Jurkat, Clone E6-1 (cell line): ENCODE results near the gene CSH1.
"Not testable (repeated sequence)": the region's sequence is repeated elsewhere in the genome, so short reads cannot be mapped to it uniquely, and the experiment has no call there.

Source experiments
- DNase-seq: peaks from one replicate; pipeline ENCODE4 v3.0.0-alpha.2; 2011; ENCODE audit warnings: low read depth, low spot score
- H3K4me3 ChIP-seq: 2 replicates; pipeline ENCODE4 v1.5.1; 2011; ENCODE audit warnings: mild to moderate bottlenecking, low read length, control low read depth, moderate library complexity

Gene CSH1

DNA sequence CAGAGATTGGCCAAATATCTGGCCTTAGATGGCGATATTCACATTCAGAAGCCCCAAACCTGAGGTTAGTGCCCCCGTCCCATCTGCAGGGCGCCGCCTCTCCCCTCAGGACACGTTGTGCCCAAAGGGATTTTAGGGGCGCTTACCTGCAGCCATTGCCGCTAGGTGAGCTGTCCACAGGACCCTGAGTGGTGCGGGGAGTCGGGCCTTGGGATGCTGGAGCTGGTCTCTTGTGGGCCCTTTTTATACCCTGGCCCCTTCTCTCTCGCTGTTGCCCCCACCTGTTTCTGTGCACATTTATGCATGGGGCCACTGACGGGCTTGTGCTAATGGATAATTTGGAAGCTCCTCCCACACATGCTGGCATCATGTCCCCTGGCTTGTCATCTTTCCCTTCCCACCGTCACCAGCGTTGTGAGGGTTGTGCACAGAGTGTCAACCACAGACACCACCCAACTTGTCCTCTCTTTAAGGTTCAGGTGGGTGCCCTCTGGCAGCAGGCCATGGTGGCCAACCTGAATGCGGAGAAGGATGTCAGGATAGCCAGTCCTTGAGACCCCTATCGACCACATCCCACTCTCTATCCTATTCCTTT, 14.8 kb upstream of the CSH1 start, which contains the start of gene CSHL1:
TSS of gene CSHL1 (minus strand) at position 218 of the 595 bp plus-strand sequence. CDS start at position 156, 62 bp downstream.
- DNase-seq: no peak

DNA sequence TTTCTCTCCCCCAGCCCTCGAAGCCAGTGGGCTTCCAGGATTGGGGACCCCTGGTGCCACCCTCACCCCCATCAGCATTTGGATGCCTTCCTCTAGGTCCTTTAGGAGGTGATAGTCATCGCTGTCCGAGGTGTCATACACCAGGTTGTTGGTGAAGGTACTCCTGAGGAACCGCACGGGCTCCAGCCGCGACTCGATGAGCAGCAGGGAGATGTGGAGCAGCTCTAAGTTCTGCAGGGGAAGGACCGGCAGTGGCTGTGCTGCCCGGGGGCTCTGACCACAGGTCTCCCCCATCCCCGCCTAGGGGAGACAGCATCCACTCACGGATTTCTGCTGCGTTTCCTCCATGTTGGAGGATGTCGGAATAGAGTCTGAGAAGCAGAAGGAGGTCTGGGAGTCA, 13.7 kb upstream of the CSH1 start:
- DNase-seq: no peak
- no peak overlapping the region for H3K4me3 ChIP-seq

More for the DNA sequence above, 14.8 kb upstream of the CSH1 start, which contains the start of gene CSHL1:
- H3K4me3 ChIP-seq: no peak within 1 kb of the TSS

- H3K4me3 ChIP-seq, DNase-seq: not testable (repeated sequence)
Measured at GRCh38 chr17:63909586-63909985, 13.2 kb upstream of the CSH1 start.

GRCh38 chr17:63907161-63907778, 10.9 kb upstream of the CSH1 start:
- not testable (repeated sequence) for DNase-seq, H3K4me3 ChIP-seq

DNA sequence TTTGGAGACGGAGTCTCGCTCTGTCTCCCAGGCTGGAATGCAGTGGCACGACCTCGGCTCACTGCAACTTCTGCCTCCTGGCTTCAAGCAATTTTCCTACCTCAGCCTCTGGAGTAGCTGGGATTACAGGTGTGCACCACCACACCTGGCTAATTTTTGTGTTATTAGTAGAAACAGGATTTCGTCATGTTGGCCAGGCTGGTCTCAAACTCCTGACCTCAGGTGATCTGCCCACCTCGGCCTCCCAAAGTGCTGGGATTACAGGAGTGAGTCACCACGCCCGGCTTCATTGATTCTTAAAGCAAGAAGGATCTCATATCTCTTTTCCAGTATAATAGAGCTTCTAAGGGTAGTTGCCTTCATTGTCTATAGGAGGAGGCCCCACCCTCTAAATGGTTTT, 8.4 kb upstream of the CSH1 start:
- DNase-seq, H3K4me3 ChIP-seq: not testable (repeated sequence)

DNA sequence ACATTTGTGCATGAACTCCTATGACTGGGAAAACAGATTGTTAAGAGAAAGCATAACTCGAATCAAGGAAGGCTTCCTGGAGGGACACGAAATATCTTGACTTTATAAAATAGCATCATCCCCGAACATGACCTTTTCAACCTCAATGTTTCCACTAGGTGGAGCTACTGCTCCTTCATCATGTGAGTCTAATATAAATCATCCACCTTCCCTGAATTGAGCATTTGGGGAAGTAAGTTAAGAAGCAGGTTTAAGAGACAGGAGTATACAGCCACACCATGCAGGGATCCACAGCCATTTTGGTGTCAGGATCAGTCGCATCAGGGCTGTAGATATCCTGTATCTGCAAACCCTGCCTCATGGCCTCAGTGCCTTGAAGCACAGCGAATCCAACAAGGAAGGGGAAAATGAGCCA, 7.4 kb upstream of the CSH1 start:
- H3K4me3 ChIP-seq, DNase-seq: not testable (repeated sequence)

GRCh38 chr17:63901971-63902370, 5.6 kb upstream of the CSH1 start:
- H3K4me3 ChIP-seq, DNase-seq: not testable (repeated sequence)

GRCh38 chr17:63898899-63899798, 2.8 kb upstream of the CSH1 start:
- H3K4me3 ChIP-seq, DNase-seq: not testable (repeated sequence)

DNA sequence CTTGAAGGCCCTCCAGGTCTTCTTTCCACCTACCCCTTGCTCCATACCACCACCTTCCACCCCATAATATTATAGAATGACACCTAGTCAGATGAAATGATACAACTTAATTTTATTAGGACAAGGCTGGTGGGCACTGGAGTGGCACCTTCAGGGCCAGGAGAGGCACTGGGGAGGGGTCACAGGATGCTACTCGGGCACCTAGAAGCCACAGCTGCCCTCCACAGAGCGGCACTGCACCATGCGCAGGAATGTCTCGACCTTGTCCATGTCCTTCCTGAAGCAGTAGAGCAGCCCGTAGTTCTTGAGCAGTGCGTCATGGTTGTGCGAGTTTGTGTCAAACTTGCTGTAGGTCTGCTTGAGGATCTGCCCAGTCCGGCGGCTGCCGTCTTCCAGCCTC, 1.6 kb downstream of the CSH1 start:
- H3K4me3 ChIP-seq, DNase-seq: not testable (repeated sequence)

DNA sequence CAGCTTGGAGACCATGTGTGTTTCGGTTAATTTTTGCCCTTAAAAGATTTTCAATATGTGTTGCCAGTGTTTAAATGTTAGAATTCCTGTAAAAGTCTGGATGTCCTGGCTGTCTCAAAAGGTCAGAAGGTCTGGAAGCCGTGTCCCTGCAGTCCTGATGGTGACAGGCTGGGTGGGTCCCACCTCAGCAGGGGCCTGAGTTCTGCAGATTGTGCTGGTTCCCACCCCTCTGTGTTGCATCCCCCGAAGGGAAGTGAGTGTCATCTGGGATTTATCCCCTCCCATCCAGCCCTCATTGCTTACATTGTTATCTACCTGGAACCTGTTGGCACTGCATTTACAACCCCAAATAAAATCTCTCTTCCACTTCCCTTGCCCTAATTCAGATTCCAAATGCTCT, 2.4 kb downstream of the CSH1 start:
- DNase-seq, H3K4me3 ChIP-seq: not testable (repeated sequence)

GRCh38 chr17:63892316-63893037, 3.9 kb downstream of the CSH1 start:
- not testable (repeated sequence) for DNase-seq, H3K4me3 ChIP-seq

GRCh38 chr17:63889026-63889848, 7.1 kb downstream of the CSH1 start:
- not testable (repeated sequence) for DNase-seq, H3K4me3 ChIP-seq

DNA sequence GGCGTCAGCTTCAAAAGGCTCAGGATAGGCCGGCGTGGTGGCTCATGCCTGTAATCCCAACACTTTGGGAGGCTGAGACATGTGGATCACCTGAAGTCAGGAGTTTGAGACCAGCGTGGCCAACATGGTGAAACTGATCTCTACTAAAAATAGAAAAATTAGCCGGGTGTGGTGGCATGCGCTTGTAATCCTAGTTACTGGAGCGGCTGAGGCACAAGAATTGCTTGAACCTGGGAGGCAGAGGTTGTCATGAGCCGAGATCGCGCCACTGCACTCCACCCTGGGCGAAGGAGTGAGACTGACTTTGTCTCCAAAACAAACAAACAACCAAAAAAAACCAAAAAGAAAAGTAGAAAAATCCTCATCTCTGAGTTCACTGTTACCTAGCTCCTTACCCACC, 11.3 kb downstream of the CSH1 start:
- H3K4me3 ChIP-seq, DNase-seq: not testable (repeated sequence)

GRCh38 chr17:63882626-63883126, 13.7 kb downstream of the CSH1 start:
- not testable (repeated sequence) for DNase-seq, H3K4me3 ChIP-seq

- peak; percentile 41 for DNase-seq
- H3K4me3 ChIP-seq: no peak within 1 kb of the TSS
Measured at GRCh38 chr17:63881935-63882601, 14.3 kb downstream of the CSH1 start, which contains the start of gene GH2. TSS of gene GH2 (minus strand) at chr17:63881944. CDS start at chr17:63881801, 143 bp downstream.

- not testable (repeated sequence) for H3K4me3 ChIP-seq, DNase-seq
Measured at GRCh38 chr17:63881337-63881736, 15.0 kb downstream of the CSH1 start.

DNA sequence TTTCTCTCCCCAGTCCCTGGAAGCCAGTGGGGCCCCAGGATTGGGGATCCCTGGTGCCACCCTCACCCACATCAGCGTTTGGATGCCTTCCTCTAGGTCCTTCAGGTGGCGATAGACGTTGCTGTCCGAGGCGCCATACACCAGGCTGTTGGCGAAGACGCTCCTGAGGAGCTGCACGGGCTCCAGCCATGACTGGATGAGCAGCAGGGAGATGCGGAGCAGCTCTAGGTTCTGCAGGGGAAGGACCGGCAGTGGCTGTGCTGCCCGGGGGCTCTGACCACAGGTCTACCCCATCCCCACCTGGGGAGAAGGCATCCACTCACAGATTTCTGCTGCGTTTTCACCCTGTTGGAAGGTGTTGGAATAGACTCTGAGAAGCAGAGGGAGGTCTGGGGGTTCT, 15.7 kb downstream of the CSH1 start:
- no peak for DNase-seq
- H3K4me3 ChIP-seq: no peak overlapping the region

- not testable (repeated sequence) for DNase-seq, H3K4me3 ChIP-seq
Measured at GRCh38 chr17:63878413-63878812, 18.0 kb downstream of the CSH1 start.
